ENCODE data around the gene GYPB.
"Not testable (repeated sequence)": the region's sequence is repeated elsewhere in the genome, so short reads cannot be mapped to it uniquely, and the experiment has no call there.

GYPB gene

DNA sequence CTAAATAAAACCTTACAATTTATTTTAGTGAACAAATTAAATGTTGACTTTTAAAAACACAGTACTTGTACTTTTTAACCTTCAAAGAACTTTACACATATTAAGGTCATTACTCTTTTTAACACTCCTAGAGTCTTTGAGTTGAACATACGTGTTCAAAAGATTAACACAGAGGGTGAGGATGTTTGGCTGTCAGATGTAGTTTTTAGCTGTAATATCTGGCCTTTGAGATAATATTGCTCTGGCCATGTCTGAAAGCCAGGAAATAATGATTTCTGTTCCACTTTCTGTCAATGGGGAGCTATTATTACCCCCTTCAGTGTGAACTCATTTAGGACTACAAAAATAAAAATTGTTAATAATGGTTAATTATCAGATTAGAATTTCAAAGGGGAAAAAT is 71.7 kb downstream of the GYPB start:
- in situ Hi-C loops (cut with HindIII; ENCODE audit: low sequenced_read_pairs), result not testable (repeated sequence)

All from DLD1 (cell line).